HepG2 (cell line): ENCODE results near the gene LYZL2. TPM values are rescaled to one million over a fixed set of nuclear protein-coding genes. Genes with fewer than 3 reads are reported as not detected.

Experiments
- ARHGAP35 ChIP-seq: sonication (generic); formaldehyde crosslinking; IDR thresholded peaks from 2 replicates; pipeline ENCODE4 v1.9.0; 2022; ENCODE audit warnings: mild to moderate bottlenecking, inconsistent platforms, moderate library complexity, missing genetic modification reagents, borderline replicate concordance
- CC2D1A ChIP-seq: sonication (generic); formaldehyde crosslinking; IDR thresholded peaks from 2 replicates; pipeline ENCODE4 v1.8.1; 2023; ENCODE audit warnings: mild to moderate bottlenecking, missing genetic modification reagents
- EED ChIP-seq: sonication (generic); formaldehyde crosslinking; IDR thresholded peaks from 2 replicates; pipeline ENCODE4 v1.5.0; 2020; ENCODE audit warnings: mild to moderate bottlenecking, missing genetic modification reagents
- FOXM1 ChIP-seq: sonication (generic); formaldehyde crosslinking; IDR thresholded peaks from 2 replicates; pipeline ENCODE4 v1.5.0; 2020; ENCODE audit warnings: missing genetic modification reagents
- GPN1 ChIP-seq: sonication (generic); formaldehyde crosslinking; IDR thresholded peaks from 2 replicates; pipeline ENCODE4 v1.5.1; 2020; ENCODE audit warnings: missing genetic modification reagents, borderline replicate concordance
- HDAC6 ChIP-seq: fragments of 200-600 bp; sonication (generic); IDR thresholded peaks from 2 replicates; pipeline ENCODE4 v1.7.0; 2017; ENCODE audit warnings: mild to moderate bottlenecking, antibody characterized with exemption, low read length, low read depth
- IRF2 ChIP-seq: IDR thresholded peaks from 2 replicates; pipeline ENCODE4 v1.6.1; 2018; ENCODE audit warnings: missing genetic modification reagents, missing compliant biosample characterization
- MIER3 ChIP-seq: IDR thresholded peaks from 2 replicates; pipeline ENCODE4 v1.6.1; 2016; ENCODE audit warnings: missing compliant biosample characterization, borderline replicate concordance
- PAF1 ChIP-seq: IDR thresholded peaks from 2 replicates; pipeline ENCODE4 v1.6.1; 2016; ENCODE audit warnings: missing genetic modification reagents, missing compliant biosample characterization
- PRPF4 ChIP-seq: fragments of 200-400 bp; formaldehyde crosslinking; IDR thresholded peaks from 2 replicates; pipeline ENCODE4 v1.6.1; 2016; ENCODE audit warnings: low read length, low read depth; ENCODE audit not compliant: poor library complexity, severe bottlenecking
- RAD21 ChIP-seq: fragments of 450-650 bp; formaldehyde crosslinking; IDR thresholded peaks from 2 replicates; pipeline ENCODE4 v1.5.0; 2020; ENCODE audit warnings: mild to moderate bottlenecking
- RAD51 ChIP-seq: fragments of 450-650 bp; IDR thresholded peaks from 2 replicates; pipeline ENCODE4 v1.6.1; 2016; ENCODE audit warnings: borderline replicate concordance
- RBFOX2 ChIP-seq: fragments of 200-400 bp; formaldehyde crosslinking; IDR thresholded peaks from 2 replicates; pipeline ENCODE4 v1.6.1; 2017; ENCODE audit warnings: low read depth, mild to moderate bottlenecking, low read length
- SMC3 ChIP-seq: IDR thresholded peaks from 2 replicates; pipeline ENCODE4 v1.6.1; 2011; ENCODE audit warnings: low read length, improper control_type of control experiment
- SRY ChIP-seq: sonication (generic); formaldehyde crosslinking; IDR thresholded peaks from 2 replicates; pipeline ENCODE4 v1.8.0; 2022; ENCODE audit warnings: mild to moderate bottlenecking, missing genetic modification reagents
- TARDBP ChIP-seq: sonication (generic); formaldehyde crosslinking; IDR thresholded peaks from 2 replicates; pipeline ENCODE4 v1.8.0; 2022; ENCODE audit warnings: mild to moderate bottlenecking, missing genetic modification reagents
- TBX3 ChIP-seq: fragments of 450-650 bp; IDR thresholded peaks from 2 replicates; pipeline ENCODE4 v1.6.1; 2017; ENCODE audit warnings: antibody characterized with exemption, mild to moderate bottlenecking, inconsistent platforms, borderline replicate concordance
- ZFP82 ChIP-seq: sonication (generic); formaldehyde crosslinking; IDR thresholded peaks from 2 replicates; pipeline ENCODE4 v1.5.1; 2020; ENCODE audit warnings: mild to moderate bottlenecking, missing genetic modification reagents, borderline replicate concordance
- ZNF383 ChIP-seq: sonication (generic); formaldehyde crosslinking; IDR thresholded peaks from 2 replicates; pipeline ENCODE4 v1.4.0; 2020; ENCODE audit warnings: missing genetic modification reagents, mild to moderate bottlenecking, borderline replicate concordance
- ZNF441 ChIP-seq: sonication (generic); formaldehyde crosslinking; IDR thresholded peaks from 2 replicates; pipeline ENCODE4 v1.7.0; 2021; ENCODE audit warnings: missing genetic modification reagents, borderline replicate concordance
- ZNF562 ChIP-seq: sonication (generic); formaldehyde crosslinking; IDR thresholded peaks from 2 replicates; pipeline ENCODE4 v1.8.0; 2022; ENCODE audit warnings: missing genetic modification reagents, borderline replicate concordance
- polyA plus RNA-seq, 8 experiments: library from polyadenylated mRNA; depleted of rRNA in 3 of 8; stranded (reverse) in 7 of 8; unstranded in 1 of 8; fragments of >200 nt; fragmentation: Illumina TruSeq in 4 of 8; extraction: Trizol in 4 of 8; gene quantifications; 2 replicates each; pipeline versions ENCODE4 v1.2.1 to v1.2.3, GENCODE V29; 2011 to 2016; ENCODE audit warnings: low read depth in 4 of 8, missing spikeins in 1 of 8, mixed read lengths in 1 of 8; ENCODE audit not compliant: insufficient read depth in 1 of 8
- total RNA-seq, 5 experiments: library from RNA; depleted of rRNA; stranded (reverse); fragments of >200 nt; fragmentation: Illumina TruSeq; extraction: Trizol; gene quantifications; 2 replicates each; pipeline ENCODE4 v1.2.3, GENCODE V29; 2016; ENCODE audit warnings: low read depth in 1 of 5
- TF ChIP-seq, protein P1 (sequence below): sonication (generic); formaldehyde crosslinking; IDR thresholded peaks from 2 replicates; pipeline ENCODE4 v1.5.0; 2020; ENCODE audit warnings: mild to moderate bottlenecking, missing genetic modification reagents, moderate library complexity
- TF ChIP-seq, protein P2 (sequence below): sonication (generic); formaldehyde crosslinking; IDR thresholded peaks from 2 replicates; pipeline ENCODE4 v1.5.0; 2020; ENCODE audit warnings: missing genetic modification reagents
- TF ChIP-seq, protein P3 (sequence below), 2 experiments: sonication (generic) in 1 of 2; formaldehyde crosslinking in 1 of 2; IDR thresholded peaks; 2 replicates each; pipeline versions ENCODE4 v1.4.0 to v1.6.1; 2018 to 2020; ENCODE audit warnings: missing genetic modification reagents in 2 of 2, borderline replicate concordance in 1 of 2, low read depth in 1 of 2, mild to moderate bottlenecking in 1 of 2, missing biosample characterization in 1 of 2
- TF ChIP-seq, protein P4 (sequence below): sonication (generic); formaldehyde crosslinking; conservative IDR thresholded peaks from 2 replicates; pipeline ENCODE4 v1.4.0; 2020; ENCODE audit warnings: missing genetic modification reagents

LYZL2 gene
- total and polyA plus RNA-seq, 2 of the 13 experiments (the other 11 are each of a cell fraction or from before 2014, with no cell fraction given) = 0.20 to 0.63 TPM

DNA sequence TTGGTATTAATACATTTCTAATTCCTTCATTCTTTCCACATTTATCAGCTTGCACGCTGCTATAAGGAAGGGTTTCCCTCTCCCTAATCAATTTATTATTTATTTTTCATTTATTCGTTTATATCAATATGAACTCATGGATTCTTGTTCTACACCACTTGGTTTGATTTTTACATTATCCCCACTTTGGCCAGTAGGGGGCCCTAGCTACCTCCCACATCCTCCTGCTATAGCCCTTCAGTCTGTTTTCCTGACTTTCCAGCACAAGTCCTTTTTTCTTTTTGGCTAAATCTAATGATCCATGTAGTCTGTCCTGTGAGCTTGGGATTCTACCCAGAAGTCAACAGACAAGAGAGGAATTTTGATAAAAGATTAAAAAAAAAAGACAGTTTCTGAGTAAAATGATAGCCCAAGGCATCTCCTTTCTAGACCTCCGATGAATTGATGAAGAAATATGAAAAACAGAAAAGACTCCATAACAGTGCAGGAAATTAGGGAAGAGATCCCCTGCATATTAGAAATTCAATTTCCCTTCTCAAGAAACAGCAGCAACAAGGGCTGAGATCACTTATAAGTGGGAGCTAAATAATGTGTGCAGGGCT is 47.7 kb downstream of the LYZL2 start (continued):
- TF ChIP-seq GPN1 (CRISPR knock-in tag) (no peak), EED (no peak), SMC3 (peak; percentile 57), ZNF562 (no peak), RBFOX2 (no peak), CC2D1A (no peak), ZNF383 (CRISPR knock-in tag) (no peak), ZFP82 (no peak), ZNF441 (CRISPR knock-in tag) (no peak), RAD51 (no peak), TBX3 (no peak), SRY (CRISPR knock-in tag) (no peak), RAD21 (CRISPR knock-in tag) (peak; percentile 23; the same call in 1 of the 2 replicates), MIER3 (CRISPR knock-in tag) (no peak), TARDBP (CRISPR knock-in tag) (no peak), HDAC6 (no peak), IRF2 (CRISPR knock-in tag) (0 out of 2 replicates have a peak, but pooled peaks have one; percentile 6), ARHGAP35 (CRISPR knock-in tag) (no peak), PAF1 (CRISPR knock-in tag) (no peak), PRPF4 (no peak), FOXM1 (CRISPR knock-in tag) (no peak)
- TF ChIP-seq, protein P1, sequence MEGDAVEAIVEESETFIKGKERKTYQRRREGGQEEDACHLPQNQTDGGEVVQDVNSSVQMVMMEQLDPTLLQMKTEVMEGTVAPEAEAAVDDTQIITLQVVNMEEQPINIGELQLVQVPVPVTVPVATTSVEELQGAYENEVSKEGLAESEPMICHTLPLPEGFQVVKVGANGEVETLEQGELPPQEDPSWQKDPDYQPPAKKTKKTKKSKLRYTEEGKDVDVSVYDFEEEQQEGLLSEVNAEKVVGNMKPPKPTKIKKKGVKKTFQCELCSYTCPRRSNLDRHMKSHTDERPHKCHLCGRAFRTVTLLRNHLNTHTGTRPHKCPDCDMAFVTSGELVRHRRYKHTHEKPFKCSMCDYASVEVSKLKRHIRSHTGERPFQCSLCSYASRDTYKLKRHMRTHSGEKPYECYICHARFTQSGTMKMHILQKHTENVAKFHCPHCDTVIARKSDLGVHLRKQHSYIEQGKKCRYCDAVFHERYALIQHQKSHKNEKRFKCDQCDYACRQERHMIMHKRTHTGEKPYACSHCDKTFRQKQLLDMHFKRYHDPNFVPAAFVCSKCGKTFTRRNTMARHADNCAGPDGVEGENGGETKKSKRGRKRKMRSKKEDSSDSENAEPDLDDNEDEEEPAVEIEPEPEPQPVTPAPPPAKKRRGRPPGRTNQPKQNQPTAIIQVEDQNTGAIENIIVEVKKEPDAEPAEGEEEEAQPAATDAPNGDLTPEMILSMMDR (CRISPR knock-in tag) = peak; percentile 70
- TF ChIP-seq, protein P2, sequence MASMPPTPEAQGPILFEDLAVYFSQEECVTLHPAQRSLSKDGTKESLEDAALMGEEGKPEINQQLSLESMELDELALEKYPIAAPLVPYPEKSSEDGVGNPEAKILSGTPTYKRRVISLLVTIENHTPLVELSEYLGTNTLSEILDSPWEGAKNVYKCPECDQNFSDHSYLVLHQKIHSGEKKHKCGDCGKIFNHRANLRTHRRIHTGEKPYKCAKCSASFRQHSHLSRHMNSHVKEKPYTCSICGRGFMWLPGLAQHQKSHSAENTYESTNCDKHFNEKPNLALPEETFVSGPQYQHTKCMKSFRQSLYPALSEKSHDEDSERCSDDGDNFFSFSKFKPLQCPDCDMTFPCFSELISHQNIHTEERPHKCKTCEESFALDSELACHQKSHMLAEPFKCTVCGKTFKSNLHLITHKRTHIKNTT (CRISPR knock-in tag) = no peak
- TF ChIP-seq, protein P3, sequence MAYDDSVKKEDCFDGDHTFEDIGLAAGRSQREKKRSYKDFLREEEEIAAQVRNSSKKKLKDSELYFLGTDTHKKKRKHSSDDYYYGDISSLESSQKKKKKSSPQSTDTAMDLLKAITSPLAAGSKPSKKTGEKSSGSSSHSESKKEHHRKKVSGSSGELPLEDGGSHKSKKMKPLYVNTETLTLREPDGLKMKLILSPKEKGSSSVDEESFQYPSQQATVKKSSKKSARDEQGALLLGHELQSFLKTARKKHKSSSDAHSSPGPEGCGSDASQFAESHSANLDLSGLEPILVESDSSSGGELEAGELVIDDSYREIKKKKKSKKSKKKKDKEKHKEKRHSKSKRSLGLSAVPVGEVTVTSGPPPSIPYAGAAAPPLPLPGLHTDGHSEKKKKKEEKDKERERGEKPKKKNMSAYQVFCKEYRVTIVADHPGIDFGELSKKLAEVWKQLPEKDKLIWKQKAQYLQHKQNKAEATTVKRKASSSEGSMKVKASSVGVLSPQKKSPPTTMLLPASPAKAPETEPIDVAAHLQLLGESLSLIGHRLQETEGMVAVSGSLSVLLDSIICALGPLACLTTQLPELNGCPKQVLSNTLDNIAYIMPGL (CRISPR knock-in tag; IDR thresholded peaks at IDR 0.05; ENCODE audit: borderline replicate concordance in 1 of 2, low read depth in 1 of 2) = peak in 1 of 2 experiments; percentile 28; a peak in 1 of 4 replicates
- TF ChIP-seq, protein P4, sequence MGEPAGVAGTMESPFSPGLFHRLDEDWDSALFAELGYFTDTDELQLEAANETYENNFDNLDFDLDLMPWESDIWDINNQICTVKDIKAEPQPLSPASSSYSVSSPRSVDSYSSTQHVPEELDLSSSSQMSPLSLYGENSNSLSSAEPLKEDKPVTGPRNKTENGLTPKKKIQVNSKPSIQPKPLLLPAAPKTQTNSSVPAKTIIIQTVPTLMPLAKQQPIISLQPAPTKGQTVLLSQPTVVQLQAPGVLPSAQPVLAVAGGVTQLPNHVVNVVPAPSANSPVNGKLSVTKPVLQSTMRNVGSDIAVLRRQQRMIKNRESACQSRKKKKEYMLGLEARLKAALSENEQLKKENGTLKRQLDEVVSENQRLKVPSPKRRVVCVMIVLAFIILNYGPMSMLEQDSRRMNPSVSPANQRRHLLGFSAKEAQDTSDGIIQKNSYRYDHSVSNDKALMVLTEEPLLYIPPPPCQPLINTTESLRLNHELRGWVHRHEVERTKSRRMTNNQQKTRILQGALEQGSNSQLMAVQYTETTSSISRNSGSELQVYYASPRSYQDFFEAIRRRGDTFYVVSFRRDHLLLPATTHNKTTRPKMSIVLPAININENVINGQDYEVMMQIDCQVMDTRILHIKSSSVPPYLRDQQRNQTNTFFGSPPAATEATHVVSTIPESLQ = no peak
